Neural cell (in vitro differentiated cells): ENCODE data around the gene VMA21.

Experiments
- CTCF ChIP-seq: fragments of 450-650 bp; IDR thresholded peaks from 2 replicates; pipeline ENCODE4 v1.5.1; 2014; ENCODE audit warnings: antibody characterized with exemption, mild to moderate bottlenecking, moderate library complexity; ENCODE audit not compliant: poor library complexity, severe bottlenecking
- EZH2 ChIP-seq: fragments of 200-600, 300-800 bp; shearing (Covaris generic), sonication (generic); IDR thresholded peaks from 2 replicates; pipeline ENCODE4 v1.6.1; 2014; ENCODE audit warnings: antibody characterized with exemption, low read length, borderline replicate concordance, mild to moderate bottlenecking; ENCODE audit not compliant: insufficient read depth, poor library complexity, severe bottlenecking
- MXI1 ChIP-seq: fragments of 450-650 bp; conservative IDR thresholded peaks from 2 replicates; pipeline ENCODE4 v1.6.1; 2014; ENCODE audit warnings: antibody characterized with exemption, mild to moderate bottlenecking; ENCODE audit not compliant: poor library complexity, severe bottlenecking
- POLR2AphosphoS5 ChIP-seq: IDR thresholded peaks from 2 replicates; pipeline ENCODE4 v1.6.1; 2012
- RAD21 ChIP-seq: fragments of 450-650 bp; conservative IDR thresholded peaks from 2 replicates; pipeline ENCODE4 v1.6.1; 2014; ENCODE audit warnings: antibody characterized with exemption, mild to moderate bottlenecking, moderate library complexity
- REST ChIP-seq: IDR thresholded peaks from 2 replicates; pipeline ENCODE4 v1.6.1; 2012; ENCODE audit warnings: borderline replicate concordance

GRCh38 chrX:151365579-151365978 is 31.4 kb upstream of the VMA21 start:
- TF ChIP-seq CTCF (no peak), EZH2 (no peak), POLR2AphosphoS5 (no peak), REST (no peak), MXI1 (no peak), RAD21 (no peak)
